HG03159 (cell line): ENCODE data around the gene ALOX12B.

Source experiments
- ATAC-seq: cut with Tn5 transposase; IDR thresholded peaks from one replicate; pipeline ENCODE4 v1.9.1; 2021; ENCODE audit warnings: mild to moderate bottlenecking, moderate library complexity; ENCODE audit not compliant: unreplicated experiment

ALOX12B gene

GRCh38 chr17:8087075-8087951, at the start of gene ALOX12B:
ALOX12B (minus strand) TSS chr17:8087716; CDS start chr17:8087442, 274 bp downstream.
- no peak for ATAC-seq

GRCh38 chr17:8133941-8134340, 46.4 kb upstream of the ALOX12B start:
- ATAC-seq = no peak

GRCh38 chr17:8133399-8133798, 45.9 kb upstream of the ALOX12B start:
- ATAC-seq = no peak

DNA sequence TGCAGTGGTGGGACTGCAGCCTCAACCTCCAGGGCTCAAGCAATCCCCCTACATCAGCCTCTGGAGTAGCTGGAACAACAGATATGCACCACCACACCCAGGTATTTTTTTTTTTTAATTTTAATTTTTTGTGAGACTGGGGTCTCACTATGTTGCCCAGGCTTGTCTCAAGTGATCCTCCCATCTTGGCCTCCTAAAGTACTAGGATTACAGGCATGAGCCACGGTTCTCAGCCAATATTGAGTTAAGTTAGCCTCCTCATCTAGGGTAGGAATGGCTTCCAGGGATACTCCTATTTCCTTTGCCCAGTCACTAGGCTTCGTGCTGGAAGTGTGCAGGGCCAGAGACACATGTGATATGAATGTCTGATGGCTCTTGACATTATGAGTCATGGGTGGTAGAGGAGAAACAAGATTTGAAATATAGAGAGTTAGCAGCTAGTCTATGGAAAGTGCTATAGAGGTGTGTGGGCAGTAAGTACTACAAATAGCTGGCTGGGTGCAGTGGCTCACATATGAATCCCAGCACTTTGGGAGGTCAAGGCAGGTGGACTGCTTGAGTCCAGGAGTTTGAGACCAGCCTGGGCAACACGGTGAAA, 44.4 kb upstream of the ALOX12B start:
- no peak for ATAC-seq

GRCh38 chr17:8128125-8128784, 40.7 kb upstream of the ALOX12B start:
- no peak for ATAC-seq

GRCh38 chr17:8126491-8127066, 39.1 kb upstream of the ALOX12B start:
- ATAC-seq = no peak

- ATAC-seq = no peak
Observed at GRCh38 chr17:8125947-8126490, 38.5 kb upstream of the ALOX12B start.

GRCh38 chr17:8125154-8125946, 37.8 kb upstream of the ALOX12B start:
- no peak for ATAC-seq

DNA sequence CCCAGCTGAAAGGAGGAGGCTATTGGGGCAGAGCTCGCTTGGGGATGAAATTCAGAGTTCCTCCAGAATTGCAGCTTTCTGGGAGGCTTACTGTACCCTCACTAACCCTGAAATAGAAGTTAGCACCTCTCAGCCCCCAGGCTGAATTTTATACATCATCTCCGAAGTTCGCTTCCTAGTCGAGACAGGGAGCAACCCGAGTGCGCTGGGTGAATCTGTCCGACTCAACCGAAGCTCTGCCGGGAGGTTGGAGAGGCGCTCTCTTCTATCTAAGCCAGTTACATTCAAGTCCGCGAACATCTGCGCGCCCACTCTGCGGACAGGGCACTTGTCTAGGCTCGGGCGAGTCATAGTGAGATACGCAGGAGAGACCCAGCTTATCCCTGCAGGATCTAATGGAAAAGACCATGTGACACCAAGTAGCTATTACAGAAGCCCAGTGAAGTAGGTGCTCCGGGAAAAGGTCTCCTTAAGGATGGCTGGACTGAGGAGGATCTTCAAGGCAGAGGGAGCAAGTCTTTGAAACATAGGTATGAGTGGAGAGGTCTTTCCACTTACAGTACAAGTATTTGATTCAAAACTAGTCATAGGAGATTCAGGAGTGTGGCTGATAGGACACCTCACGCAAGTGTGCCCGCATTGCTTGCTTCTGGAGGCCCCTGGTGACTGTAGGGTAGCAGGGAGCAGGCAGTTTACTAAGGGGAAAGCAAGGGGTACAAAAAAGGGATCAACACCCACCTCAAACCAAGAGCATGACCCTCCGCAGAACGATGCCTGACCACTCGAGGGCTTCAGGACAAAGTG, 37.0 kb upstream of the ALOX12B start:
- ATAC-seq = no peak

DNA sequence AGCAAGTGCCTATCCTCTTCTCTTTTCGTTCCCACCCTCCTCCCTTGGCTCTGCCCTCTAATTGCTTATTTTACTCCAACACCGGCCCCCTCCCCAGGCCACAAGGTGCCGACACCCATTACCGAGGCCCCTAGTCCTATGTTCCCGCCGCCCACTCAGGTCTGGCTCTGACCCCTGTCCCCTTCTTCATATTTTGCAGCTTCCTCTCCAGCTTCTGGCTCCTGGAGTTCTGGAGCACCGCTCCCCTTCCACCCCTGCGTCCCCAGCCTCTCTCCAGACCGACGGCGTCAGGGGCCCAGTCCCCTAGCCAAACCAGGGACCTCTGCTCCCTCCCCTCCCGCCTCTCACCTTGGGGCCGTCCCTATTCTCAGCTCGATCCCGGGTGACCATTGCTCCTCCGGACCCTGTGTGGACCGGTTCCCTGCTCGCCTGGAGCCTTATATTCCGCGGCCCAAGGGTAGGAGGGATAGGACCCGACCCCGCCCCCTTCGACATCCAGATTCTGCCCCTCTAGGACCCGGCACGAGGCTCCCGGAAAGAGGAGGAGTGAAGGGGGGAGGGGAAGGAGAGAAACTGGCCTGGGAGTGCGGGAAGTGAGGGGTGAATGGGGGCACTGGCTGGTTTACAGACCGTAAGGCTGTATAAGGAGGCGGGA, 36.3 kb upstream of the ALOX12B start, which contains the start of gene HES7:
Gene HES7, minus strand, starts transcription at position 412 of the 655 bp plus-strand sequence. Its CDS starts 22 bp downstream, at position 390.
- no peak for ATAC-seq

DNA sequence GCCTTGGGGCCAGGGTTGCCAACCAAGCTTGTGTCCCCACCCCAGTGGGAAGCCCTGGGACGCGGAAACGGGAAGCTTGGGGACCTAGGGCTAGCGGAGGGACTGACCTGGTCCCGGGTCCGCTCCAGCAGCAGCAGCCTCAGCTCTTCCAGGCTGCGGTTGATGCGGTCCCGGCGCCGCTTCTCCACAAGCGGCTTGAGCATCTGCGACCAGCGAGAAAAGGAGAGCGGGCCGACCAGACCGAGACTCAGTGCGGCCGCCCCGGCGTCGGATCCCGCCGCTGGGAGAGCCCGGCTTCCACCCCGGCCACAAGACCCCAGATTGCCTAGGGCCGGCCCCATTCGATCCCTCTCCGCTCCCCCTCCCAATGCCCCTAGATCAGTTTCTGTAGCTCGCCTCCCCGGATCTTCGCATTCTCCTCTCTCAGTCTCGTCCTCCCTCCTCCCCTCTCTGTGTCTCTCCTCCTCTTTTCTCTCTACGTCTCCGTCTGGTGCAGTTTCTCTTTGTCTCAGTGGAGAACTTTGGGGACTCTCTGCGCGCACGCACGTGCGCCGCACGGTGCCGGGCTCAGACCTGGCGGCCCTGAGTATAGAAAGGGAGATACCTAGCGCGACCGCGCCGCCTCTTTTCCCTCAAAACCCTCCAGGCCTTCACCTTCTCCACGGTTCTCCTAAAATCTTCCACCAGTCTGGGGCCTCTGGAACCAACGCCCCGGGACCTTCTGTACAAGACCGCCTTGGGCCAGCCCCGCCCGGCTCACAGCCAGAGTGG, 35.6 kb upstream of the ALOX12B start:
- ATAC-seq = no peak

GRCh38 chr17:8122422-8122923, 35.0 kb upstream of the ALOX12B start:
- ATAC-seq = no peak

DNA sequence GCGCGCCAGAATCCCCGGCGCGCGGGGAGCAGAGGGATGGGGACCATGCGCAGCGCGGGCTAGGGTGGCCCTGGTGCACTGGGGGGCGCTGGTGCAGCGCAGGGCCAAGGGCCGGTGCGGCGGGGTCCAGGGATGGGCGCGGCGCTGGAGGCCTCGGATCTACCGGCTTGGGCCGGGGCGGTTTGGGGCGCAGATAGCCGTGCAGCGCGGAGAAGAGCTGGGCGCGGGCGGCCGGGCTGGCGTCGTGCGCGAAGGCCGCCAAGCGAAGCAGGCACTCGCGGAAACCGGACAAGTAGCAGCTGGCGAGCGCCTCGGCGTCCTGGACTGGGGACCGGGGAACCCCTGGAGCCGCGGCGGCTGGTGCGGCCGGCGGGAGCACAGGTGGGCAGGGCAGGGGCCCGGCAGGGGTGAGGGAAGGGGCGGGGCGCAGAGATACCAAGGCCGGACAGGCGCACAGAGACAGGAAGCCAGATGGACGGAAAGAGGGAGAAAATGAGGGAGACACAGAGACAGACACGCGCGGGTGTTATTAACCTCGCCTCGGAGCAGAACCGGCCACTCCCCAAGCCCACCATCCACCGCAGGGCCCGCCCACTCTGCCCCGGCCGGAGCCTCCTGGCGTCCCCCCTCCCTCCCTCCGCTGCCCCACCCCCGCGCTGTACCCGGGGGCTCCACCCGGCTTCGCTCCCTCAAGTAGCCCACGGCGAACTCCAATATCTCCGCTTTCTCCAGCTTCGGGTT, 34.3 kb upstream of the ALOX12B start:
- no peak for ATAC-seq

DNA sequence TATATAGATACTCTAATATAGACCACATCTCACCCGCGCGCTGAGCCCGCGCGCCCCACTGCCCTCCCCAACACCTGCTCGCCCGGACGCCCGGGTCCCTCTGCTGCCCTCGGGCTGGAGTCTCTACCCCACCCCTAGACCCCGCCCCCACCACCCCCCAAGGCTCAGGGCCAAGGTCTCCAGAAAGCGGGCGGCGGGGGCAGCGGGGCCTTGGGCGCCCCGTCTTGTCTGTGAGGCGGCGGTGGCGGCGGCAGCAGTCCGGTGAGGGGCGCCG, 33.8 kb upstream of the ALOX12B start:
- no peak for ATAC-seq

- no peak for ATAC-seq
Observed at GRCh38 chr17:8120520-8121406, 33.2 kb upstream of the ALOX12B start.
